ENCODE results near the gene SEC24D.

GRCh38 chr4:118839221-118839927 is 3.4 kb upstream of the SEC24D start:
- TF ChIP-seq CTCF (IDR thresholded peaks at IDR 0.05) (no peak), ZFX (IDR thresholded peaks at IDR 0.05; ENCODE audit: borderline replicate concordance) (no peak)
